Activated T-helper 1 cell treated with anti-CD3 and anti-CD28 coated beads, Interleukin-2, amount 50 U/mL, for 16 hours (primary cell): ENCODE data around the gene MS4A6A.
"Not testable (repeated sequence)": the region's sequence is repeated elsewhere in the genome, so short reads cannot be mapped to it uniquely, and the experiment has no call there.

ENCODE experiments used
- DNase-seq, 2 donors: peaks; one replicate each; pipeline ENCODE4 v3.0.0-alpha.2; 2020; ENCODE audit warnings: low read depth in 1 of 2, low spot score in 1 of 2

Gene MS4A6A

DNA sequence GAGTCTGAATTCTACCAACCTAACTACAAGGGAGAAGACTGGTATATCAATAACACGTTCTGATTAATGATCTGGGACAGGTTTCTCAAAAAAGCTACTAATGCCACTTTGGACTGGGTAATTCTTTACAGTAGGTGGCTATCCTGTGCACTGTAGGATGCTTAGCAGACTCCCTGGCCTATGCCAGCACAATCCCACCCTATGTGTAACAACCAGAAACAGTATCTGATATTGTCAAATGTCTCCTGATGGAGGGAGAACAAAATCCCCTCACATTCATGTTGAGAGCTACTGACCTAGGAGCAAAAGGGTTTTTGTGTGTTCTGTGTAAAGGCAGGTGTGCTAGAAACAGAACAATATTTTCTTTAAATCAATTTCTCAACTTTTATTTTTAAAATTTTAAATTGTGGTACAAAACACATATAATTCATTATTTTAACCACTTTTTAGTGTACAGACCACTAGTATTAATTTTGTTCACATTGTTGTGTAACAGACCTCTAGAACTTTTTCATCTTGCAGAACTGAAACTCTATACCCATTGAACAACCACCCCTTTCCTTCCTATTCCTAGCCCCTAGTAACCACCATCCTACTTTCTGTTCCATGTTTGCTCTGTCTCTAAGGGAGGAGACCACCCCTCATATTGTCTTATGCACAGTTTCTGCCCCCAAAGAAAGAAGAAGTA is 2.1 kb upstream of the MS4A6A start:
- DNase-seq = no peak

DNA sequence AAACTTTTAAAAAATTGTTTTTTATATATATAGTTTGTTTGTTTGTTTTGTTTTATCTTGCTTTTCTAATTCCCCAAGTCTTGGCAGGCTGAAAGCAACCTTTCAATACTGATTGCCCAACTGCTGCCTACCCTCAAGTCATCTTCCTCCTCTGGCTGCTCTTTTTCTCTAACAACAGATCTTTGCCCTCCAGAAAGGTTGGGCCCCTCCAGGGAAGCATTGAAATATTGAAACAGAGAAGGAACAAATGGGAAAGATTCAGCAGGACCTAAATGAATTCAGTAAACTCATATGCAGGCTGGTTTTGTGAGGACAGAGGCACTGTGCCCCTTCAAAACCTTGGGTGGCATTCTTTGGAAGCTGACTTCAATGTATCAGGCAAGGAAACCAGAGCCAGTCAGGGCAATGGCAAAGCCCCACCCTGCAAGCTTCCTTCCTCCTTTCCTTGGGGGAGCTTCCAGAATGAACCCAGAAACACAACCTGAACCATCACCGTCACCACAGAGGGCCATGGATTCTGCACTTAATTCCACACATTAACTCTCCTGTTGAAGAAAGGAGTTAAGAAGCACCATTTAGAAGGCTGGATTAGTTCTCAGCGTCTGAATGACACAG is 815 bp upstream of the MS4A6A start:
- DNase-seq = no peak

DNA sequence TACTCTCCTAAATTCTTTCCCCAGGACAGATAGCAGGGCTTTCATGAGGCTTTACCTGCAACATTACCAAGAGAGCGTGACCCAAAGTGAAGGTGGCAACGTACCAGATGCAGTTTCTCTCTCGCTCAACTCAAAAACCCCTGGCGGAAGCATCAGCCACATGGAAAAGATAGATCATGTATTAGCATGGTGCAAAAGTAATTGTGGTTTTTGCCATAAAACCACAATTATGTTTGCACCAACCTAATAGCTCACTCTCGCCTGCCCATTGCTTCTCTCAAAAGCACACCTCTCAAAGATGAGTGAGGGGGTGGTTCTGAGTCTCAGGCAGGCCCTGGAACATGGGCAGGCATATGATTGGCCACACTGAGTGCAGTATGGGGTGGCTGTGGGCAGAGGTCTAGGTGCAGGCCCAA is 7.0 kb downstream of the MS4A6A start:
- DNase-seq = no peak

DNA sequence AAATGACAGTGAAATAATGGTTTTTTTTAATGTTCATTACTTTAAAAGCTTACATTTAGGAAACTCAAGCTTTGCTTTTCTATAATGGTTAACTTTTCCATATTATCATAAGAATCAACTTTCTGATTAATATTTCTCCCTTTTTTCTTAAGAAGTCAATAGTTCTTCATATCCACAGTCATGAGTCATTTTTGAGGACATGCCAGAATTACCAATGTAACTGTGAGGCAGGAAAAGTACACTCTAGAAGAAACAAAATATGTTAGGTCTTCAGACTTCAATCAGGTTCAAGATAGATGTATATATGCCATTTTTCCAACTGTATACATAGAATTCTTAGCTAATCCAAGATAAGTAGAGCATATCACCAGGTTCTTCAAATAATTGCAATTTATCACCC is 10.9 kb downstream of the MS4A6A start:
- DNase-seq = no peak

DNA sequence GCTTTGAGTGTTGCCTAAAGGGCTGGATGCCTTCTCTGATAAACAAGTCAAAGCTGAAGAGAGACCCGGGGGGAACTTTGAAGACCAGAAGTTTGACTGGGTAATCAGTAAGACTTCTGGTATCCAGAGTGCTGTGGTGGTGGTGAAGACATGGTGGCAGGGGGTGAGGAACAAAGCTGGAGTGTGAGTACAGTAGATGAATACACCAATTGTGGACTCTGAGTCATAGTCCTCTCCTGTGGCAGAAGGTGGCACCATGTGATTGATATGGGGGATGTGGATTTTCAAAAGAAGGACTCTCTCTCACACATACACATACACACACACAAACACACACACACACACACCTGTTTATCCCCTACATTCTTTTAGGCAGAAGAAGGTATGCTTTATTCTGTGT is 12.3 kb downstream of the MS4A6A start:
- DNase-seq = no peak

DNA sequence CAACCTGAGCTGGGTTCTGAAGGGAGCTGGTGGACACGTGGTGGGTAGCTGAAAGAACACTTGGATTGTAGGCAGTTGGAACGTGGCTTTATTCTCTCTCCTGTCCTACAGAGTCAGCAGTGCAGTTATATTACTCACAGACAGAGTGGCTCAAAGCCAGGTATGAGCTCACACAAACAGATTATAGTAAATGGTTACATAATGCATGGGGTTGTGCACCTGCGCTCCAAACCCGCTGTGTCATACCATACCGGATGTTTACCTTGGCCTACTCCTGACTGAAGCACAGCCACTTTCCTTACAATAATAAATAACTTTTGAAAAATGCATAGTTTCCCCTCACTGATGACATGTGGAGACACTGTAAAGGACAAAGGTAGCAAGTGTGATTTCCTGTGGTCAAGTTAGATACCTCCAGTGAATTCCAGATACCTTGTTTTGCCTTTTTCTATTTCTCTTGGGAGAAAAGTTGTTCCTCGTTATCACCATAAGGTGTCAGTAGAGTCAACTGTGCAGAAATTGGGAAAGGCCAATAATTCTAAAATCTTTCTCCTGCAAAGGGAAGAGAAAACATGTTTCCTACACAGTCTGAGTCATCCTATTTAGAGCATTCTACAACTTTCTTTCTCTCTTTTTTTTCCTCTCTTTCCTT is 13.5 kb downstream of the MS4A6A start:
- no peak for DNase-seq

DNA sequence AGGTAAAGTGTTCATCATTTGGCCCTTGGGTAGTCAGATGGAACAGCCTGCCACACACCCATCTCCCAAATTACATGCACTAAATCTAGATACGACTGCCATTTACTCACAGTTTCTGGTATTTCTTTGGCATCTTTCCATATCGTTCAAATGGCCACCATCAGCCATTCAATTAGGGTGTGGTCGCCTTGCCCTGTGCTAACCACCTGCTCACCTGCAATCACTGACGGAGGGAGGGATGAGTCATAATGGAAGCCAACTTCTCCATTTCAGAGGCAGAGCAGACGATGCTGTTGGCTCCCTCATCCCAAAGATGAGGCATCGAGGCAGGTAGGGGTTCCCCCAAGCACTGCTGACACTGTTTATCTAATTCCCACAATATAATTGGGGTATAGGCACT is 14.6 kb downstream of the MS4A6A start:
- no peak for DNase-seq

DNA sequence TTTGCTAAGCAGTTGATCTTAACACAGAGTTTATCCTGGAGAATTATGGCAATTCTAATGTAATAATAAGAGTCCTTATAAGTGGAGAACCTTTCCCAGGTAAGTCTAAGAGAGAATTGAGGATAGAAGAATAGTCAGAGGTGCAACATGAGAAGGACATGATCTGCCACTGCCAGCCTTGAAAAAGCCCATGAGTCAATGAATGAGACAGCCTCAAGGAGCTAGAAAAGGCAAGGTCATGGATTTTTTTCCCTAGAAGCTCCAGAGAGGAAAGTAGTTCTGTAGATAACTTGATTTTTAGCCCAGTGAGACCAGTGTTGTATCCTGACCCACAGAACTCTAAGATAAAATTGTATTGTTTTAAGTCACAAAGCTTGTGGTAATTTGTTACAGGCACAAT is 16.9 kb downstream of the MS4A6A start:
- no peak for DNase-seq

DNA sequence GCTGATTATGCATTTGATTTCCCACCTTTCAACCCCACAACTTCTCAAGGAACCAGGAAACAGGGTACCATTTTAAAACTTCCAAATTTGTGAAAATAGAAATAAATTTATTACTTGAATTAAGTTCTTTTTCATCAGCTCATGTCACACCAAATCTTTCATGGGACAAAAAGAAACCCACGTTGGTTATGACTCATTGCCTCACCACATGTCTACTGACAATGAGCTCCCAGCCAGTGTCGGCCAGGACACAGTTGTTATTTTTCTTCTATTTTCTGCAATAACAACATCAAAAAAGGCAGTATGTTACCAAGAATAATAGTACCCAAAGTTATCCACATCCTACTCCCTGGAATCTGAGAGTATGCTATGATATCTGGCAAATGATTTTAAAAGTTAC is 17.3 kb downstream of the MS4A6A start:
- DNase-seq = no peak

DNA sequence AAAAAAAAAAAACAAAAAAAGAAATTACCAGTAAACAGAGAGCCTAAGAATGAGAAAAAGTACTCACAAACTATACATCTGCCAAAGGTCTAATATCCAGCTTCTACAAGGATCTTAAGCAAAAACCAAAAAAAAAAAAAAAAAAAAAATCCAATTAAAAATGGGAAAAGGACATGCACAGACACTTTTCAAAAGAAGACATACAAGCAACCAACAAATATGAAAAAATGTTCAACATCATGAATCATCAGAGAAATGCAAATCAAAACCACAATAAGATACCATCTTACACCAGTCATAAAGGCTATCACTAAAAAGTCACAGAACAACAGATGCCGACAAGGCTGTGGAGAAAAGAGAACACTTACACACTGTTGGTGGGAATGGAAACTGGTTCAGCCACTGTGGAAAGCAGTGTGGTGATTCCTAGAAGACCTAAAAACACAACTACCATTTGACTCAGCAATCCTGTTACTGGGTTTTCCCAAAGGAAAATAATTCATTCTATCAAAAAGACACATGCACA is 18.3 kb downstream of the MS4A6A start:
- no peak for DNase-seq

DNA sequence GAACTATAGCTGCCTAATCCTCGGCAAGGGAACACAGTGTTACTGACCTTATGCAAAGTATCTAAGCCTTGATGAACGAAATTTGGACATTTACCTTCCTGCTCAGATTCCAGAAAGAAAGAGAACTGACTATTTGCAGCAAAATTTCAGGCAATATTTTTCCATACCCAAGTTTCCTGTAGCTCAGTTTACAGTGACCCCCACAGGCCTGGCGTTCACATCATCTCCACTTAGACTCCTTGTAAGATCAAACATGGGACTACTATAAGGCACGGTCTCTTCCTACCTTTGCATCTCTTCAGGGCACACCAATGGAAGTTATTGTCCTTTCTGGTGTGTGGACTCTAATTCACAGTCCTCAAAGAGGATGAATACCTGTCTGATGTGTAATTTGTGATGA is 21.1 kb downstream of the MS4A6A start:
- DNase-seq = no peak

DNA sequence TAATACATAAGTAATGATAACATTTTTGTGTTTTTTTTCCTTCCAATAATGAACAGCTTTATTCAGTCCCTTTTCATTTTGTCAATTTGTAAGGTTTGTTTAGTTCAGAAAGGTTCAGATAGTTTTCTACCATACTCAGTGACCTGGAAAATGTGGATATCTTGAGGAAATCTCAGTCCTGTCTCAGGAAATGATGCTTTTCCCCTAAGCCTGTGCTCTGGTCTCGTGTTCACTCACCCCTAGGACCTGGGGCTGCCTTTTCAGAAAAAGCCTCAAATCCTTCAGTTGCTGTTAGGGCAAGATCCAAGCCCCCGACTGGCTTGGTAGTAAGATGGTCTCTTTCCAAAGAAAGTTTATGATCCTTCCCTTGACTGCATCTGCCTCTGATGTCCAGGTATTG is 21.8 kb downstream of the MS4A6A start:
- no peak for DNase-seq

DNA sequence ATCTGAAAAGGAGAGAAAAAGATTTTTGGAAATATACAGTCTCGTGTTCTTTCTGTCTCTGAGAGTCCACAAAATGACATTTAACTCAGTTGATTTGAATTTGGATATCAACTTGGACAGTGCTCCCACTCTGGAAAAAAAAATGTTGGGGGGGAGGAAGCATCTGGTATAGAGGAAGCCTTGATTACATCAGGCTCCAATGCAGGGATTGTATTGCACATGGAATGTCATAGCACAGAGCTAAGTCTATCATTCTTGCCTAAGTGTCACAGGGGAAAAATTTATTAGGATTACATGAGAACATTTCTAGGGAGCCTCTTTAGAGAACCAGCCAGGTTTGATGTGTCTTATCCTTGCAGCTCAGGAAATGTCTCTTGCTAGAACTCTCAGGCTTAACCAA is 23.0 kb downstream of the MS4A6A start:
- no peak for DNase-seq

DNA sequence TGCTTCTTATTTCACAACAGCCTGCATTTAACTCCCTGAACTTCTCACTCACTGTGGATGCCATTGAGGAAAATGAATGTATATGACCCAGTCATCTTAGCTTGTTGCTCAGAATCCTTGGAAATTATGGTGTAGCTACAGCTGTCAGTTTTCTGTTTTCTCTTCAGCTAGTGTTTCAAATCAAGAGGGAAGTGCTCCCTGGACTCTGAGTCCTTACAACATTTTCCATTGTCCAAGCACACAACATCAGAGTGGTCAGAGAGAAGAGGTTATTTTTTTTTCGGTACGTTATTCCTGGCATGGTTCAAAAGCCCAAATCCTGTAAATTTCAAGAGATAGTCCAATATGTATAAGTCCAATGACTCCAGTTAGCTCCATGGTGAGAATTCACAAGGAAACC is 23.6 kb downstream of the MS4A6A start:
- DNase-seq = no peak

DNA sequence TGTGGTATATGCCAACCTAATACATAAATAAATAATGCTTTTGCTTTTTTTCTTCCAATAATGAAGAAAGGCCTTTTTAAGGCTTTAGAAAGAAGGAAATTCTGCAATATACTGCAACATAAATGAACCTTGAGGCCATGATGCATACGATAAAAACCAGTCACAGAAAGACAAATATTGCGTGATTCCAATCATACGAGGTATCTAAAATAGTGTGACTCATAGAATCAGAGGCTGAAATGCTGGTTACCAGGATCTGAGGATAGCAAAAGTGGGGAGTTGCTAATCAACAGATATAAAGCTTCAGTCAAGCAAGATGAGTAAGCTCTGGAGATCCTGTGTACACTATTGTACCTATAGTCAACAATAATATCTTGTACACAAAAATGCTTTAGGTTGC is 24.2 kb downstream of the MS4A6A start:
- no peak for DNase-seq

DNA sequence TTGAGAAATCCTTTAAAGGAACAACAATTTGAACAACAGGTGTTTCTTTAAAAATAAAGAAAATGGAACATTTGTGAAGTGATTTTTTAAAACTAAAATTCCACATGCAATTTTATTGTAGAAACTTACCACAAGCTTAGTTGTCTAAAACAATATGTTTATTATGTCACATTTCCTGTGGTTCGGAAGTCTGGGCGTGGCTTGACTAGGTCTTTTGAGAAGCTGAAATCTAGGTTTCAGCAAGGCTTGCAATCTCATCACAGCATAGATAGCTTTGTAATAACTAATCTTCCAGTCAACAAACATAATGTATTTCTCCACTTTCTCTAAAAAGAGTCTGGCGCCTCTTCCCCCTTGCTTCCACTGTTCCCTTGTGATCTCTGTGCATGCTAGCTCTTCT is 27.0 kb downstream of the MS4A6A start:
- no peak for DNase-seq

DNA sequence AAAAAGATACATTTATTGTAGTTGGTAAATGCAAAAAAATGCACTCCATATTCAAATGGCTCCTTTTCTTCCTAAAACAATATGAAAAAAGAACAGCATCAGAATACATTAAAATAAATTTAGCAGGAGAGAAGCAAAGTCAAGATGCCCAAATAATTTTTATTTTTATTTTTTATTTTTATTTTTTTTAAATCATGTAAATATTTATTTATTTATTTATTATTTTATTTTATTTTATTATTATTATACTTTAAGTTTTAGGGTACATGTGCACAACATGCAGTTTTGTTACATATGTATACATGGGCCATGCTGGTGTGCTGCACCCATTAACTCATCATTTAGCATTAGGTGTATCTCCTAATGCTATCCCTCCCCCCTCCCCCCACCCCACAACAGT is 30.2 kb downstream of the MS4A6A start:
- DNase-seq = not testable (repeated sequence)

DNA sequence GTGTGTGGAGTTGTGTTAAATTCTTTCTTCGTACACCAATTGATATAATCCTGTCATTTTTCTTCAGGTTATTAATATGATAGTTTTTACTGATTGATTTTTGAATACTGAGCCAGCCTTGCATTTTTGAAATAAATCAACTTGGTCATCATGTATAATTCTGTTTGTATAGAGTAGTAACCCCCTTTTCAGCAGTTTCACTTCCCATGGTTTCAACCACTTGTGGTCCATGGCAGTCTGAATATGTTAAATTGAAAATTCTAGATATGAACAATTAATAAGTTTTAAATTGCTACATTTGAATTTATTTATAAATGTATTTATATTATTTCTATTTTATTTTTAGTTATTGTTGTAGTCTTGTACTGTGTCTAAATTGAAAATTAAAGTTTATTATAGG is 32.6 kb downstream of the MS4A6A start:
- DNase-seq = no peak

DNA sequence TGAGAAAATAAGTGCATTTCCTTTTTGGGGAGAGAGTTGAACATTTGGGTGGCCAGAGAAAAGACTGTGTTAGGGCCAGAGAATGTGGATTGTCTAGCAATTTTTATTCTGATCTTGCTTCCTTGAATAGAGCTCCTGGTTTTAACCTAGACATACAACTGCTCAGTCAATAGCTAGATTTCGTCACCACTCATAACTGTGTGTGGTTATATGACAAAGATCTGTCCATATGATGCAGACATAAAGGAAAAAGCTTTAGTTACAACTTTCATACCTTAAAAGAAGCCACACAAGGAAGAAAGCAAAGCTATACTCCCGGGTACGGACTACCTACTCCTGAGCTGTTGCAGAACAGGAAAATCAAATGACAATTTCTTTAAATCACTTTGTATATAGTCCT is 37.2 kb downstream of the MS4A6A start:
- no peak for DNase-seq

DNA sequence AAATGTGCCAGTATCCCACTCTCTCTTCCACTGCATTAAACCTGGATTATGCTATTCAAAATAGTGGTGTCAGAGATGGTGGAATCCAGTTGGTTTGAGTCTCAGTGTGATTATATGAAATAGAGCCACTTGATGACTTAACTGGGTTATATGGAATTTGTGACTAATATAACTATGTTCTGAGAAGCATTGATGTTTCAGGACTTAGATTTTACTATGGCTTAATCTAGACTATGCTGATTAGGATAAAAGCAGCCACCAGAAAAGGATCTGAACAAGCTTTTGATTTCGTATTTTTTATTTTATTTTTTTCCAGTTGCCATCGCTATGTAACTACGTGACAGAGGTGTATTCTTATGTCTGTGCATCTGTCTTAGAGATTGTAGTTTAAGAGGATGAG is 39.1 kb downstream of the MS4A6A start:
- no peak for DNase-seq

DNA sequence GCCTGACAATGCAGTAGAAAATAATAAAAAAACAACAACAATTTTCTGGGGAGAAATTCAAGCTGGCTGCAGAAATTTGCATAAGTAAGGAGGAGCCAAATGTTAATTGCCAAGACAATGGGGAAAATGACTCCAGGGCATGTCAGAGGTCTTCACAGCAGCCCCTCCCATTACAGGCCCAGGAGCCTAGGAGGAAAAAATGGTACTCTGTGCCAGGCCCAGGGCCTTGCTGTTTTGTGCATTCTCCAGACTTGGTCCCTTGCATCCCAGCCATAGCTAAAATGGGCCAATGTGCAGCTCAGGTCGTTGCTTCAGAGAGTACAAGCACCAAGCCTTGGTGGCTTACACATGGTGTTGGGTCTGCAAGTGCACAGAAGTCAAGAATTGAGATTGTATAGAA is 49.0 kb downstream of the MS4A6A start:
- no peak for DNase-seq

DNA sequence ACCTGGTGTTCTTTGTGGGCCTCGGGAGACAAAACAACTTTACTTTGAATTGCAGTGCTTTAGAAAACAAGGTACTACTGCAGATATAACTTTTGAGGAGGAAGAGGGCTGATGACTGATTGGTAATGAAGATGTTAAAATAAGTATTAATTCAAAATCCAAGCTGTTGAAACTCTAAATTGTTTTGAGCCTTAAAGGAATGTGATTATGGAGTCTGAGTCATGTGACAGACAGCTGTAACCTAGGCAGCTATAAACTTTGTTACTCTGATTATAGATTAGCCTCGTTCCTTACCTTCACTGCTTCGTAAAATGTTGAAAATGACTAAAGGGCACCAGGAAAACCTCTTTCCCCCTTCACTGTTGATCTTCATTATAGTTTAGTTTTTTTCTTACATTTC is 51.0 kb downstream of the MS4A6A start:
- no peak for DNase-seq

DNA sequence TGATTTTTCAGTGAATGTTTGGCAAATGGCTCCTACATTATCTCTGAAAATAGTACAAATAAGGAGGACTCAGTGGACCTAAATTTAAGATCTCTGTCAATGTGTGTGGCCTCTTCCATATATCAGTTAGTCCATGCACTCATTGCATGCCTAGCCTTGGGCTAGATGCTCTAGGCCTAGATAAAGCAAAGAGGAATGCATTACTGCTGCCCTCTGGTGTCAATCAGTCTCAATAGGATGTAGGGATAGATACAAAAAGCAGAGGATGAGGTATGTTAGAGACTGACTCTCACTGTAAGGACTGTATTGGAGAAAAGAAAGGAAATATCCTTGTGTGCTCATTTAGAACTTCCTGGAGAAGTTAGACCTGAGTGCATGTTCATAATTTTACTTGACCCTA is 52.4 kb downstream of the MS4A6A start:
- DNase-seq = no peak
